Prostate gland (tissue), 2 donors: ENCODE measurements around the gene DDRGK1.

Experiments used
- POLR2A ChIP-seq: fragments of 450-650 bp; IDR thresholded peaks from one replicate; pipeline ENCODE4 v1.6.1; 2016; ENCODE audit warnings: antibody characterized with exemption, mild to moderate bottlenecking
- TF ChIP-seq, protein P1 (sequence below), 4 experiments: fragments of 200-600 bp in 2 of 4; fragments of 450-650 bp in 2 of 4; sonication (generic) in 2 of 4; IDR thresholded peaks; 1 replicate in 3 of 4; 2 replicates in 1 of 4; pipeline ENCODE4 v1.5.1; 2016 to 2019; ENCODE audit warnings: antibody characterized with exemption in 4 of 4, mild to moderate bottlenecking in 2 of 4, moderate library complexity in 2 of 4

DNA sequence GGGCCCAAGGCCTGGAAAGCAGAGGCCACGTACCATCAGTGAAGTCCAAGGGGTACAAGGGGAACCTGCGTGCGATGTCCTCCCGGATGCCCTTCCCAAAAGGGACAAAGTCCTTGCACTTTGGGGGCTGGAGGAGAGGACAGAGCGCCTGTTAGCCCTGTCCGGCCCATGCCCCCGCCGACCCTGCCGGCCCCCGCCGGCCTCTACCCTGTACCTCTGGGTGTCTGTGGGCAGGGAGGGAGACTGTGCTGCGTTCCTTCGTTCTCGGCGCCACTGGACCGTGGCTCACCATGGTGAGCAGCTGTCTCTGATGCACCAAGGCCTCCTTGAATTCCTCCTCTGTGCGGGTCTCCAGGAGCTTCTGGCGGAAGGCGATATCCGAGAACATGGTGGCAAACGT is 26.6 kb upstream of the DDRGK1 start:
- TF ChIP-seq, protein P1, sequence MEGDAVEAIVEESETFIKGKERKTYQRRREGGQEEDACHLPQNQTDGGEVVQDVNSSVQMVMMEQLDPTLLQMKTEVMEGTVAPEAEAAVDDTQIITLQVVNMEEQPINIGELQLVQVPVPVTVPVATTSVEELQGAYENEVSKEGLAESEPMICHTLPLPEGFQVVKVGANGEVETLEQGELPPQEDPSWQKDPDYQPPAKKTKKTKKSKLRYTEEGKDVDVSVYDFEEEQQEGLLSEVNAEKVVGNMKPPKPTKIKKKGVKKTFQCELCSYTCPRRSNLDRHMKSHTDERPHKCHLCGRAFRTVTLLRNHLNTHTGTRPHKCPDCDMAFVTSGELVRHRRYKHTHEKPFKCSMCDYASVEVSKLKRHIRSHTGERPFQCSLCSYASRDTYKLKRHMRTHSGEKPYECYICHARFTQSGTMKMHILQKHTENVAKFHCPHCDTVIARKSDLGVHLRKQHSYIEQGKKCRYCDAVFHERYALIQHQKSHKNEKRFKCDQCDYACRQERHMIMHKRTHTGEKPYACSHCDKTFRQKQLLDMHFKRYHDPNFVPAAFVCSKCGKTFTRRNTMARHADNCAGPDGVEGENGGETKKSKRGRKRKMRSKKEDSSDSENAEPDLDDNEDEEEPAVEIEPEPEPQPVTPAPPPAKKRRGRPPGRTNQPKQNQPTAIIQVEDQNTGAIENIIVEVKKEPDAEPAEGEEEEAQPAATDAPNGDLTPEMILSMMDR (IDR thresholded peaks at IDR 0.05), result no peak
- no peak for TF ChIP-seq POLR2A
